ENCODE results near the gene CEBPB.

Gene CEBPB

DNA sequence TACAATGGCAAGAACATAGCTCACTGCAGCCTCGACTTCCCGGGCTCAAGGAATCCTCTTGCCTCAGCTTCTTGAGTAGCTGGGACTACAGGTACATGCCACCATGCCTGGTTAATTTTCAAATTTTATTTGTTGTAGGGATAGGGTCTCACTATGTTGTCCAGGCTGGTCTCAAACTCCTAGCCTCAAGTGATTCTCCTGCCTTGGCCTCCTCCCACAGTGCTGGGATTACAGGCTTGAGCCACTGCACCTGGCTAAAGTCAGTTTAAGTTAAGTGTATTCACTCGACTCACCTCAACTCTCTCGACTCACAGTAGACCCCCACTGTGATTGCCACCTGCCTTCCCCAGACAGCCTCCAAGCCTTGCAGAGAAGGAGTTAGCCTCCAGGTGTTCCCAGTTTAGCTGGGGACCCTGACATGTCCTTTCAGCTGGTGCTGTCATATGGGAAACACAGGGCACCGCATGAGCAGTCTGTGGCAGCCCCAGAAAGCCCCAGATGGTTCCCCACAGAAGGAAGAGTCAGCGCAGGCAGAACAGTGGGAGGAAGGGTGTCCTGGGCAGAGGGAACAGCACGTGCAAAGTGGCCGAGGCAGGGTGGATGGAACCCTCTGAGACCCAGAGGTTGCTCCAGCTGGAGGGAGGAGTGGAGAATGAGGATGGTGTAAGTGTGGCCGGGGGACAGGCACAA lies 40.4 kb downstream of the CEBPB start:
- no peak for DNase-seq

DNA sequence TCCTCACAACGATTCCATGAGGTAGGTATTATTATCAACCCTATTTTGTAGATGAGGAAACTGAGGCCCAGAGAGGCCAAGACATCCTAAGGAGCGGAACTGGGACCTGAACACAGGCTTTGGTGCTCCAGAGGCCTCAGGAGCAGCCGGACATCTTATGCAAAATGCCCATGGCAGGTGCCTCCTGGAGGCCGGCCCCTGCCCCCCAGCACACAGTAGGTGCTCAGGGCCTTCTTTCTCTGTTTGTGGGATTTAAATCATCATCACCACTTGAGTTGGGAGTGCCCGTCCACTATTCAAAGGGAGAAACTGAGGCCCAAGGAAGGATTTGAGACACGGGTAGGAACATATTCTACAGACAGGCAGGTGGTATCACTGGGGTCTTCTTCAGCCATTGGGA lies 41.2 kb downstream of the CEBPB start:
- DNase-seq, result no peak

DNA sequence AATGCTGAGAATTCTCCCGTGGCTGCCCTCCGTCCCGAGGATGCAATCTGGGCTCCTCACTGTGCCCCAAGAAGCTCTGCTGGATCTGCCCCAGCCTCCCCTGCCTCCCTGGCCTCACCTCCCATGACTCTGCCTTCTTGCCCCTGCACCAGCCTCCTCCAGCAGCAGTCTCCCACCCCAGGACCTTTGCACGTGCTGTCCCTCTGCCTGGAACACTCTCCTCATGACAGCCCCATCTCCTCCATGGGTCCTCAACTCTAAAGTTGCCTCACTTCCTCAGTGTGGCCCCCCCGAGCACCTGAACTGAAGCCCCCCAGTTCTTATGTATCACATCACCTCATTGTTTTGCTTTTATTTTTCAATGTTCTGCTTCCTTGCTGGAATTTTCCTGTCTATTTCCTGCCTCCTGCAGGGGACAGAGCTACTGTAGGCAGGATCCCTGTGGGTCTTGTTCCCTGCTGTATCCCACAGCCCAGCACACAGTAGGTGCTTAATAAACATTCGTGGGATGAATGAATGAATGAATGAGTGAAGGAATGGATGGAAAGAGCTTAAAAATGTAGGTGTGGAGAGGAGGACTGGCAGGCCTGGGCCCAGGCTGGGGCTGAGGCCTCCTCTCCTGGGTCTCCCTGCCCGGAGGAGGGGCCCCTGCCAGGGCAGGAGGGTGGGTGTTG lies 42.2 kb downstream of the CEBPB start:
- no peak for DNase-seq

DNA sequence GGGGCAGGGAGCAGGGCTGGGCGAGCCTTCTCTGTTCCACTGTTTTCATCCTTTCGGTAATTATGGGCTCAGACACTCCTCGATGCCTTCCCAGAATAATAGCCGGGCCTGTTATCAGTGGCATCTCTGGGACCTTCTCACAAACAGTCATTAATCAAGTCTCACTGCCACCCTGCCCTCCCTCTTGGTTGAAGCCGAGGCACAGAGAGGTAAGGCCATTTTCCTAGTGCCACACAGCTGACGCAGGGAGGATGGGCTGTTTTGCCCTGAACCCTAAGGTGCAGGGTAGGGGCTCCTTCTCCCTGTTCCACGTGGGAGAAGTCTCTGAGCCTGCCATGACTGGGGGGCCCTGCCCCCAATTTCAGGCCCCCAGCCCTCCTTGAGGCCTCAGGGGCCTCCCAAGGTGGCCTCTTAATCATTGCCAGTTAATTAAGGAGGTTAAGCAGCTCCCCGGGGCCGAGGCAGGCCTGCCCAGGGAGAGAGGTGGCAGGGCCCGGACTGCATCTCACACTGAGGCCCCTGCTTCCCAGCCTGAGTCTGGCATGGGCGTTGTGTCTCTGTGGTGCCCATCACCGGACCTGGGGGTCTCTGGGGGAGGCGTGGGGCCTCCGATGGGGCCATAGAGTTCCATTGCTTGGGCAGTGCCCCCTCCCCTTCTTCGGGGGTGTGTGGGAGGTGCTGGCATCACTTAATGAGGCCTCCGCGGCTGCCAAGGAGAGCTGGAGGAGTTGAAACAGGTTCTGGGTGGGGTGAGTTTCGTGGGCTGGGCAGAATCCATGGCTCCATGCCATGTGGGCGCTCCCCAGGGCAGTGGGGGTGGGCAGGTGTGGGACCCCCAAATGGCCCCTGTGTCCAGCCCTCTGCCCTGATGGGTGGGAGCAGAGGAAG lies 42.9 kb downstream of the CEBPB start:
- no peak for DNase-seq

DNA sequence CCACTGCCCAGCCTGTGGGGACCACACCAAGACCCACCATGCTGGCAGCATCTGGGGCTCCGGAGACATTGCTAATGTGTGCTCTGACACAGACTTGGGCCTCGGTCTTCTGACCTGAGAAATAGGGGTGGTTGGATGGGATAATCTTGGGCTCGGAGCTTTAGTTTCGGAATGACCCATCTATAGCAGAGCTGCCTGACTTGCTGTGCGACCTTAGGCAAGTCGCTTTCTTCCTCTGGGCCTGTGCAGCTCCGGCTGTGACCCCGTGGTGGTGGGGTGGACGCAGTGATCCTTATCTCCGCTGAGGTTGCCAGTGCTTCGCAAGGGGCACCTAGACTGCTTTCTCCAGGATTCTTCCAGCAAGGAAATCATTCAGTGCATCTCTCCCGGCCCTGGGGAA lies 43.7 kb downstream of the CEBPB start:
- DNase-seq, result no peak

GRCh38 chr20:50237349-50237748 lies 46.7 kb downstream of the CEBPB start:
- no peak for DNase-seq

GRCh38 chr20:50238081-50238800 lies 47.6 kb downstream of the CEBPB start:
- no peak for DNase-seq

DNA sequence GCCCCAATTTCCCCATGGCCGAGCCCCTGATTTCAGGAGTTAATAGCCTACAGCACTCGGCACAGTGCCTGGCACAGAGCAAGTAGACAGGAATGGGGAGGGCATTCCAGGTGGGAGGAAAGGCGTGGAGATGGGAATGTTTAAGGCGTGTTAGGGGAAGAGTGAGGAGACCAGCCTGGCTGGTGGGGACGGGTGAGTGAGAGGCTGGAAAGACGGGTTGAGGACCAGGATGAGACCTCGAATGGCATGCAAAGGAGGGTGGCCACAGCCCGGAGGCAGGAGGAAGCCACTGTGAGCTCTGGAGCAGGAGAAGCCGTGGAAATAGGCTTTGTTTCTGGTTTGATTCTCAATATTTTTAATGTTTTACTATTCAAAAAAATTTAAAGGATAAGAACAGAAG lies 49.5 kb downstream of the CEBPB start:
- no peak for DNase-seq

GRCh38 chr20:50242178-50242514 lies 51.5 kb downstream of the CEBPB start:
- DNase-seq, result no peak

All from NCI-H1092 (cell line).